Lower leg skin (tissue), 4 donors: Measurements from ENCODE around the gene GRIK3. TPM values are rescaled to one million over a fixed set of nuclear protein-coding genes. Genes with fewer than 3 reads are reported as not detected.
"Not testable (repeated sequence)": the region's sequence is repeated elsewhere in the genome, so short reads cannot be mapped to it uniquely, and the experiment has no call there.

ENCODE experiments used
- DNase-seq, 2 donors: peaks; one replicate each; pipeline ENCODE4 v3.0.0-alpha.2; 2019; ENCODE audit warnings: low spot score in 2 of 2
- H3K4me3 ChIP-seq: fragments of 200-600 bp; sonication (generic); 2 replicates; pipeline ENCODE4 v1.5.1; 2017; ENCODE audit warnings: mild to moderate bottlenecking, low read depth; ENCODE audit not compliant: poor library complexity, severe bottlenecking
- CTCF ChIP-seq, 3 donors: fragments of 450-650 bp; IDR thresholded peaks; one replicate each; pipeline ENCODE4 v1.5.1; 2016; ENCODE audit warnings: antibody characterized with exemption in 3 of 3, mild to moderate bottlenecking in 3 of 3, moderate library complexity in 2 of 3
- POLR2A ChIP-seq, 2 donors: fragments of 450-650 bp; IDR thresholded peaks; one replicate each; pipeline ENCODE4 v1.6.1; 2016 to 2017; ENCODE audit warnings: antibody characterized with exemption in 2 of 2, mild to moderate bottlenecking in 1 of 2, moderate library complexity in 1 of 2
- WGBS, 2 donors: methylation state at CpG; one replicate each; pipeline ENCODE4 v1.1.5; 2018; 5-methylcytosine and 5-hydroxymethylcytosine counted together
- intact Hi-C: fragments of 100-400 bp; cut with DNase I; formaldehyde crosslinking; loops from one replicate; pipeline ENCODE4 v1.15.0; 2023; ENCODE audit warnings: low total_unique reads
- total RNA-seq, 4 donors: library from RNA; depleted of rRNA; stranded (reverse); fragments of >200 nt; gene quantifications; one replicate each; pipeline ENCODE4 v1.1.0, GENCODE V29; 2016

GRIK3 gene
- total RNA-seq, 4 donors from 2014 or later: 0.04 to 0.36 (median 0.19) TPM

- intact Hi-C loops: no loop called here
- WGBS, 2 donors: 73 to 82% methylated on average over 3 of the region's 3 CpGs
- H3K4me3 ChIP-seq: no peak overlapping the region
- no peak for TF ChIP-seq CTCF (IDR thresholded peaks at IDR 0.05)
- no peak for TF ChIP-seq POLR2A (IDR thresholded peaks at IDR 0.05)
- DNase-seq: no peak
These were observed 127.8 kb downstream of the GRIK3 start for GRCh38 chr1:36906555-36906954.

- TF ChIP-seq POLR2A (IDR thresholded peaks at IDR 0.05) (no peak), CTCF (IDR thresholded peaks at IDR 0.05) (no peak)
- no peak overlapping the region for H3K4me3 ChIP-seq
- WGBS, 2 donors: 55 to 80% methylated on average over 3 of the region's 3 CpGs
- intact Hi-C loops: no loop called here
- peak in 1 of 2 donors; percentile 1 for DNase-seq
These were observed 128.4 kb downstream of the GRIK3 start for GRCh38 chr1:36905941-36906340.

GRCh38 chr1:36900128-36900527 is 134.2 kb downstream of the GRIK3 start:
- no peak overlapping the region for H3K4me3 ChIP-seq
- WGBS, 2 donors: 26 to 72% methylated on average over 1 of the region's 1 CpG
- DNase-seq: peak in 1 of 2 donors; percentile 5
- TF ChIP-seq POLR2A (IDR thresholded peaks at IDR 0.05): no peak
- TF ChIP-seq CTCF (IDR thresholded peaks at IDR 0.05): no peak
- intact Hi-C loops: loop anchor here (5.0 kb wide), 1 partner anchor 82 kb away; no protein-coding TSS in a partner anchor

- DNase-seq, H3K4me3 ChIP-seq, intact Hi-C loops: not testable (repeated sequence)
These were observed 136.5 kb downstream of the GRIK3 start for GRCh38 chr1:36897813-36898212.

GRCh38 chr1:36894824-36895223 is 139.5 kb downstream of the GRIK3 start:
- WGBS, 2 donors: 47 to 55% methylated on average over 3 of the region's 3 CpGs
- H3K4me3 ChIP-seq: no peak overlapping the region
- DNase-seq: no peak
- intact Hi-C loops: no loop called here
- TF ChIP-seq POLR2A (IDR thresholded peaks at IDR 0.05) (no peak), CTCF (IDR thresholded peaks at IDR 0.05) (no peak)

- TF ChIP-seq CTCF (IDR thresholded peaks at IDR 0.05): no peak
- TF ChIP-seq POLR2A (IDR thresholded peaks at IDR 0.05): no peak
- DNase-seq: peak in 1 of 2 donors; percentile 74
- intact Hi-C loops: no loop called here
- WGBS, 2 donors: 72 to 82% methylated on average over 9 of the region's 9 CpGs
- no peak overlapping the region for H3K4me3 ChIP-seq
These were observed 143.5 kb downstream of the GRIK3 start for GRCh38 chr1:36890776-36891175.
